Breast epithelium (tissue), 4 donors: ENCODE measurements around the gene STX8. TPM values are rescaled to one million over a fixed set of nuclear protein-coding genes. Genes with fewer than 3 reads are reported as not detected.

Experiments used
- DNase-seq, 2 donors: peaks; one replicate each; pipeline ENCODE4 v3.0.0-alpha.2; 2019; ENCODE audit warnings: low spot score in 2 of 2
- H3K27ac ChIP-seq, 2 donors: fragments of 200-600 bp; sonication (generic) in 1 of 2; one replicate each; pipeline ENCODE4 v1.5.1; 2016 to 2019; ENCODE audit warnings: mild to moderate bottlenecking in 1 of 2
- H3K27me3 ChIP-seq, 2 donors: fragments of 200-600 bp; sonication (generic) in 1 of 2; one replicate each; pipeline versions ENCODE4 v1.5.1 to v1.6.0; 2017 to 2019; ENCODE audit warnings: control low read depth in 1 of 2, mild to moderate bottlenecking in 1 of 2
- H3K36me3 ChIP-seq: fragments of 200-600 bp; one replicate; pipeline ENCODE4 v1.5.1; 2019
- H3K4me1 ChIP-seq, 2 donors: fragments of 200-600 bp; sonication (generic); one replicate each; pipeline ENCODE4 v1.5.1; 2016 to 2019; ENCODE audit warnings: control low read depth in 1 of 2
- H3K4me3 ChIP-seq, 3 donors: fragments of 200-600 bp; sonication (generic); 1 replicate in 2 of 3; 2 replicates in 1 of 3; pipeline ENCODE4 v1.5.1; 2016 to 2019; ENCODE audit warnings: mild to moderate bottlenecking in 3 of 3, moderate library complexity in 2 of 3
- H3K9me3 ChIP-seq, 2 donors: fragments of 200-600 bp; sonication (generic) in 1 of 2; one replicate each; pipeline ENCODE4 v1.5.1; 2016 to 2019; ENCODE audit warnings: control low read depth in 1 of 2
- POLR2A ChIP-seq: fragments of 450-650 bp; IDR thresholded peaks from one replicate; pipeline ENCODE4 v1.6.1; 2016; ENCODE audit warnings: antibody characterized with exemption, mild to moderate bottlenecking, moderate library complexity
- POLR2AphosphoS5 ChIP-seq, 3 donors: sonication (generic); formaldehyde crosslinking; IDR thresholded peaks; one replicate each; pipeline ENCODE4 v1.6.1; 2017; ENCODE audit warnings: antibody characterized with exemption in 3 of 3
- intact Hi-C: fragments of 100-400 bp; cut with DNase I; formaldehyde crosslinking; loops from one replicate; pipeline ENCODE4 v1.15.1; 2023; ENCODE audit warnings: low total_unique reads
- total RNA-seq, 3 donors: library from RNA; depleted of rRNA; stranded (reverse); fragments of >200 nt; gene quantifications; one replicate each; pipeline ENCODE4 v1.1.0, GENCODE V29; 2016
- TF ChIP-seq, protein P1 (sequence below), 3 donors: fragments of 450-650 bp; IDR thresholded peaks; one replicate each; pipeline ENCODE4 v1.5.1; 2016 to 2017; ENCODE audit warnings: antibody characterized with exemption in 3 of 3, mild to moderate bottlenecking in 3 of 3, moderate library complexity in 3 of 3

STX8 gene
- total RNA-seq, 3 donors from 2014 or later, result 54.1 to 101 (median 60.4) TPM

DNA sequence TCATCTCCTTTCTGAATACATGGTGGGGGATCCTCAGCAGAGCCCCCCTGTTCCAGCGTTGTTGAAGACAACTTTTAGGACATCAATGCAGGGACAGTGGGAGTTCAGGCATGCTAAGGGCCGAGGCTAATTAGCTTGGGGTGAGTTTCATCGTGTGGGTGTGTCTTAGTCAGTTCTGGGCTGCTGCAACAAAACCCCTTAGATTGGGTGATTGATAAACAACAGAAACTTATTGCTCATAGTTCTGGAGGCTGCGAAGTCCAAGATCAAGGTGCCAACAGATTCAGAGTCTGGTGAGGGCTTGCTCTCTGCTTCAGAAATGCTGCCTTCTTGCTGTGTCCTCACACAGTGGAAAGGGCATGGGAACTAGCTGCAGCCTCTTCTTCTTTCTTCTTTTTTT, 340.3 kb downstream of the STX8 start:
- no peak for DNase-seq
- intact Hi-C loops, result no loop called here
- Histone ChIP-seq H3K4me3 (no peak overlapping the region), H3K9me3 (no peaks in the 10 kb centered on the region), H3K4me1 (no peaks in the 10 kb centered on the region), H3K27me3 (no peaks in the 10 kb centered on the region), H3K27ac (no peak overlapping the region), H3K36me3 (no peaks in the 10 kb centered on the region)
- no peak for TF ChIP-seq POLR2AphosphoS5 (IDR thresholded peaks at IDR 0.05)
- TF ChIP-seq POLR2A, result no peak
- TF ChIP-seq, protein P1, sequence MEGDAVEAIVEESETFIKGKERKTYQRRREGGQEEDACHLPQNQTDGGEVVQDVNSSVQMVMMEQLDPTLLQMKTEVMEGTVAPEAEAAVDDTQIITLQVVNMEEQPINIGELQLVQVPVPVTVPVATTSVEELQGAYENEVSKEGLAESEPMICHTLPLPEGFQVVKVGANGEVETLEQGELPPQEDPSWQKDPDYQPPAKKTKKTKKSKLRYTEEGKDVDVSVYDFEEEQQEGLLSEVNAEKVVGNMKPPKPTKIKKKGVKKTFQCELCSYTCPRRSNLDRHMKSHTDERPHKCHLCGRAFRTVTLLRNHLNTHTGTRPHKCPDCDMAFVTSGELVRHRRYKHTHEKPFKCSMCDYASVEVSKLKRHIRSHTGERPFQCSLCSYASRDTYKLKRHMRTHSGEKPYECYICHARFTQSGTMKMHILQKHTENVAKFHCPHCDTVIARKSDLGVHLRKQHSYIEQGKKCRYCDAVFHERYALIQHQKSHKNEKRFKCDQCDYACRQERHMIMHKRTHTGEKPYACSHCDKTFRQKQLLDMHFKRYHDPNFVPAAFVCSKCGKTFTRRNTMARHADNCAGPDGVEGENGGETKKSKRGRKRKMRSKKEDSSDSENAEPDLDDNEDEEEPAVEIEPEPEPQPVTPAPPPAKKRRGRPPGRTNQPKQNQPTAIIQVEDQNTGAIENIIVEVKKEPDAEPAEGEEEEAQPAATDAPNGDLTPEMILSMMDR (IDR thresholded peaks at IDR 0.05), result no peak

DNA sequence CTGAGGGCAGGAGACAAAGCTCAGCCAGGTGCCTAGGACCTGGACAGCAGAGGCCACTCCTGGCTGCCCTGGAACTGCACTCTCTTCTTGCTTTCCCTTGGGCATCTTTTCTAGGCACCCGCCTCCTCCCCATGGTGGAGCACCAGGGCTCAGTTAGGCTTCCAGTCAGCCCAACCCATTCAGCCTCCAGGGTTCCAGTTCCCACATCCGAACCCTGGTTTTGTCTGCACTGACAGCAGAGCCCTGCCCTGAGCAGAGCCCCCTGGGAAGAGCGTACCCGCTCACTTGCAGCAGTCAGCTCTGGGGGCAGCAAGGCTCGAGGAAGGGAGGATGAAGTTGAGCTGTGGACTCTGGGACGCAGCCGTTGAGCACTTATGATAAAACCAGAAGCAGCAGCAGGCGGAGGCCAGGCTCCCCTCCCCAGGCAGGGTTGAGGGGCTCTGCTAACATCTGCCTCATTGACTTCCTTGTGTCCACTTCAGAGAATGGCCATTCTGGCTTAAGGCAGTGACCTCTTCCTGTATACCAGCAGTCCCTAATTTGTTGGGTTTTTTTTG, 341.2 kb downstream of the STX8 start:
- Histone ChIP-seq H3K4me1 (no peaks in the 10 kb centered on the region), H3K36me3 (no peaks in the 10 kb centered on the region), H3K27me3 (no peaks in the 10 kb centered on the region), H3K9me3 (no peaks in the 10 kb centered on the region), H3K4me3 (no peak overlapping the region), H3K27ac (no peak overlapping the region)
- intact Hi-C loops, result no loop called here
- TF ChIP-seq POLR2AphosphoS5 (IDR thresholded peaks at IDR 0.05), result no peak
- no peak for DNase-seq

DNA sequence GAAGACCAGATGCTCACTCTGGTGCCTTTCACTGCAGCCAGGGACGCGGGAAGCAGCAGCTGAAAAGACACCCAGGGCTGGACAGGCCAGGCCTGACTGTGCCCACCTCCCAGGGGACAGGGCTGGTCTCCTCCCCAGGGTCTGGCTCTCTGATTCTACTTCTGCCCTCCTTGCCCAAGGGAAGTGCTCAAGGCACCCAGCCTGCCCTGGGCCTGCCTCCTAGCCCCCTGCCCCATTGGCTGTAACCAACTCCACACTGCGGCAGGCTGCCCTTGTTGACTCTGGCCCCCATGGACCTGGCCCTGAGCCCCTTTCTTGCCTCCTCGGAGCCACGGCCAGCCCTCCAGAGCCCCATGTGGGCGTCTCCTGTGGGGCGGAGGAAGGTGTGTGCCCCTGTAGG, 341.9 kb downstream of the STX8 start:
- Histone ChIP-seq H3K27me3 (no peaks in the 10 kb centered on the region), H3K27ac (no peak overlapping the region), H3K4me3 (no peak overlapping the region), H3K36me3 (no peaks in the 10 kb centered on the region), H3K9me3 (no peaks in the 10 kb centered on the region), H3K4me1 (no peaks in the 10 kb centered on the region)
- intact Hi-C loops, result no loop called here
- TF ChIP-seq POLR2A, result no peak
- no peak for TF ChIP-seq POLR2AphosphoS5 (IDR thresholded peaks at IDR 0.05)
- TF ChIP-seq, protein P1 (IDR thresholded peaks at IDR 0.05), result no peak
- DNase-seq, result no peak

DNA sequence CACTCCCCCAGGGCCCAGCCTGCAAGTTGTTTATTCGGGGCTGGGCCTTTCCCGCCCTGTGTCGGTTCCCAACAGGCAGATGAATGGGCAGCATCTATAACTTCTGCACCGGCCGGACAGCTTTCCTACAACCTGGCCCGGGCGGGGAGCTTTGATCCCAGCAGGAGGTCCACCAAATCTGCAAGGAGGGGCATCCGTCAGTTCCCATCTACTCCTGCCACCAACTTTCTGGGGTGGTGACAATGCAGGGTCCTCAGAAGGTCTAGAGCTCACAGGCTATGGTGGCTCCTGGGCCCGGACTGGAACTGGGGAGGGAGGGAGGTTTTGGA, 342.4 kb downstream of the STX8 start:
- Histone ChIP-seq H3K4me1 (no peaks in the 10 kb centered on the region), H3K27ac (no peak overlapping the region), H3K4me3 (no peak overlapping the region), H3K27me3 (no peaks in the 10 kb centered on the region), H3K36me3 (no peaks in the 10 kb centered on the region), H3K9me3 (no peaks in the 10 kb centered on the region)
- no peak for TF ChIP-seq POLR2AphosphoS5 (IDR thresholded peaks at IDR 0.05)
- no peak for TF ChIP-seq POLR2A
- TF ChIP-seq, protein P1 (IDR thresholded peaks at IDR 0.05), result no peak
- DNase-seq, result no peak
- intact Hi-C loops, result no loop called here

DNA sequence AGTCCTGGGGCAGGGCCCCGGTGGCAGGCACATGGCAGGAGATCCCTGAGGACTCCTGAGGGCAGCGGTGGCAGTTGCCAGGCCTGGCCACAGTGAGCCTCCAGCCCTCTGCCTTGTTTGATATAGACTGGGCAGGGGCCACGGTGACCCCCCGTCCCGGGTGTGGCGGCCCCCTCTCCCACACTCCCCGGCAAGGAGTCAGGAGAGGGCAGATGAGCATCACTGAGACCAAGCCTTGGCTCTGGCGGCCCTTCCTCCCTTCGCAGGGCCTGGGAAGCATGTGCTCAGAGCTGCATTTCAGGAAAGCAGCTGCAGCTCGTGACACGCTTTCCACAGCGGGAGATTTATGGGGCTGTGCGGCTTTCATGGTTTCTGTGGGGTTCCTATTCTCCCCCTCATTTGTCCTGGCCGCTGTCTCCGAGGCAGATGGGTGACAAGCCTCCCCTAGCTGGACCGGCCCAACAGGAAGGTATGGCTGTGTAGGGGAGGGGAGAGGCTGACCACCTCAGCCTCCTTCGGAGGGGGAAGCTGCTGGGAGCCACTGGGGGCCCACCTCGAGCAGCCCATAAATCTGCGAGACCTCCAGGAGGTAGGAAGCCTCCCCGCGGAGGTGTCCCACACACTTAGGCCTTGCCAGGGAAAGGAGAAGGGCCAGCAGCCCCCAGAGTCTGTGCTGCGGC, 342.9 kb downstream of the STX8 start:
- intact Hi-C loops, result no loop called here
- no peak for DNase-seq
- no peak overlapping the region for H3K4me3 ChIP-seq
- H3K9me3 ChIP-seq, result no peaks in the 10 kb centered on the region
- no peaks in the 10 kb centered on the region for H3K36me3 ChIP-seq
- H3K4me1 ChIP-seq, result no peaks in the 10 kb centered on the region
- TF ChIP-seq POLR2A (no peak), POLR2AphosphoS5 (IDR thresholded peaks at IDR 0.05) (peak in 1 of 3 donors; percentile 39)
- TF ChIP-seq, protein P1 (IDR thresholded peaks at IDR 0.05), result no peak
- no peaks in the 10 kb centered on the region for H3K27me3 ChIP-seq
- H3K27ac ChIP-seq, result no peak overlapping the region

DNA sequence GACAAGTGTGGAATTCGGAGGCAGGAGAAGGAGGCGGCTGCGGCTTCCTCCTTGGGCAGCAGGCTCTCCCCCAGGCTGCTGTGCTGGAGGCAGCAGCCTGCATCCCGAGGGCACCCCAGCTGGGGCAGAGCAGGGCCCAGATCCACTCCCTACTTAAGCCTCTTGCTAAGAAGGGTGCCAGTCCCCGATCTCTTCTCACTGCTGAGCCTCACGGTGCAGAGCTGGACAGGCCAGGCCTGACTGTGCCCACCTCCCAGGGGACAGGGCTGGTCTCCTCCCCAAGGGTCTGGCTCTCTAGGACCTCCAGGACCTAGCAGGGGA, 343.5 kb downstream of the STX8 start:
- Histone ChIP-seq H3K4me1 (no peaks in the 10 kb centered on the region), H3K27ac (no peak overlapping the region), H3K4me3 (no peak overlapping the region), H3K27me3 (no peaks in the 10 kb centered on the region), H3K9me3 (no peaks in the 10 kb centered on the region), H3K36me3 (no peaks in the 10 kb centered on the region)
- intact Hi-C loops, result no loop called here
- TF ChIP-seq POLR2A, result no peak
- TF ChIP-seq, protein P1 (IDR thresholded peaks at IDR 0.05), result no peak
- TF ChIP-seq POLR2AphosphoS5 (IDR thresholded peaks at IDR 0.05), result no peak
- no peak for DNase-seq
